HCT116 (cell line): ENCODE results near the gene TXLNB. TPM values are rescaled to one million over a fixed set of nuclear protein-coding genes. Genes with fewer than 3 reads are reported as not detected.

ENCODE experiments used
- ATAC-seq: fragments of 200-7000 bp; cut with Tn5 transposase; 2 replicates; pipeline ENCODE4 v1.9.1; 2020; ENCODE audit warnings: mild to moderate bottlenecking, moderate library complexity
- BruUV-seq: library from RNA; stranded (reverse); fragments of 400-500 nt; replicated peaks from 2 replicates; lab custom pipeline; 2021; lab: Mats Ljungman, UMichigan
- CTCF ChIA-PET: fragments of 300-600 bp; sonication (Branson Sonifier 250); formaldehyde crosslinking; loops from one replicate; lab custom pipeline; 2021; ENCODE audit warnings: antibody characterized with exemption; lab: Charles Lee
- POLR2A ChIA-PET: fragments of 300-600, 350-600 bp; sonication (Branson Sonifier 250); formaldehyde crosslinking; loops from one replicate; lab custom pipeline; 2021; ENCODE audit warnings: antibody characterized with exemption; lab: Charles Lee
- RAD21 ChIA-PET, 2 experiments: fragments of 300-600 bp; sonication (Branson Sonifier 250); formaldehyde crosslinking; loops; one replicate each; lab custom pipeline; 2023; ENCODE audit warnings: low total read pairs in 2 of 2; ENCODE audit not compliant: uncharacterized antibody in 2 of 2, unreplicated experiment in 2 of 2, low non-redundant PET in 1 of 2; lab: Charles Lee
- DNase-seq: peaks from one replicate; pipeline ENCODE4 v3.0.0-alpha.2; 2010; ENCODE audit warnings: low read depth, low spot score
- H2AFZ ChIP-seq: fragments of 200-600 bp; shearing (Covaris generic), sonication (generic); 2 replicates; pipeline ENCODE4 v1.6.1; 2017; ENCODE audit warnings: low read depth, mixed run types, mixed read lengths, antibody characterized with exemption, low read length; ENCODE audit not compliant: poor library complexity, severe bottlenecking
- H3K27ac ChIP-seq: 2 replicates; pipeline ENCODE4 v1.5.1; 2012; ENCODE audit warnings: low read depth, low read length
- H3K27me3 ChIP-seq: fragments of 200-600 bp; sonication (generic); 2 replicates; pipeline ENCODE4 v1.6.1; 2016; ENCODE audit warnings: mixed run types, low read length, mixed read lengths; ENCODE audit not compliant: insufficient read depth
- H3K36me3 ChIP-seq, 2 experiments: fragments of 200-500 bp in 1 of 2; fragments of 200-600 bp in 1 of 2; sonication (Bioruptor generic) in 1 of 2; sonication (generic) in 1 of 2; 2 replicates each; pipeline versions ENCODE4 v1.5.1 to v1.6.1; 2014 to 2016; ENCODE audit warnings: low read length in 2 of 2, inconsistent platforms in 1 of 2, mixed read lengths in 1 of 2, mixed run types in 1 of 2; ENCODE audit not compliant: insufficient read depth in 2 of 2, control insufficient read depth in 1 of 2
- H3K4me1 ChIP-seq, 2 experiments: fragments of 200-600 bp in 1 of 2; sonication (generic) in 1 of 2; 2 replicates each; pipeline versions ENCODE4 v1.5.1 to v1.6.1; 2012 to 2017; ENCODE audit warnings: low read length in 2 of 2, inconsistent platforms in 1 of 2, mild to moderate bottlenecking in 1 of 2, mixed read lengths in 1 of 2, mixed run types in 1 of 2, moderate library complexity in 1 of 2; ENCODE audit not compliant: insufficient read depth in 2 of 2, control insufficient read depth in 1 of 2
- H3K4me2 ChIP-seq: fragments of 200-600 bp; sonication (generic); 2 replicates; pipeline ENCODE4 v1.6.1; 2017; ENCODE audit warnings: mixed run types, low read length, mixed read lengths
- H3K4me3 ChIP-seq, 2 experiments: fragments of 200-600 bp in 1 of 2; sonication (generic) in 1 of 2; replicated peaks in 1 of 2; 2 replicates each; pipeline ENCODE4 v1.5.1; 2011 to 2016; ENCODE audit warnings: low read length in 2 of 2, control low read depth in 1 of 2, low read depth in 1 of 2, mild to moderate bottlenecking in 1 of 2, mixed read lengths in 1 of 2, mixed run types in 1 of 2
- H3K79me2 ChIP-seq: fragments of 200-600 bp; sonication (generic); 2 replicates; pipeline ENCODE4 v1.6.1; 2017; ENCODE audit warnings: mild to moderate bottlenecking, mixed run types, low read length, moderate library complexity, mixed read lengths; ENCODE audit not compliant: insufficient read depth
- H3K9ac ChIP-seq: fragments of 200-600 bp; sonication (generic); 2 replicates; pipeline ENCODE4 v1.6.1; 2016; ENCODE audit warnings: low read length, mixed read lengths
- H3K9me2 ChIP-seq: fragments of 200-600 bp; sonication (generic), shearing (Covaris generic); 2 replicates; pipeline ENCODE4 v1.6.1; 2017; ENCODE audit warnings: mixed run types, mild to moderate bottlenecking, moderate library complexity; ENCODE audit not compliant: insufficient read depth
- H3K9me3 ChIP-seq, 2 experiments: fragments of 200-500 bp in 1 of 2; fragments of 200-600 bp in 1 of 2; sonication (Bioruptor generic) in 1 of 2; sonication (generic) in 1 of 2; 2 replicates each; pipeline ENCODE4 v1.6.1; 2014 to 2017; ENCODE audit warnings: low read length in 2 of 2, mixed read lengths in 2 of 2, inconsistent platforms in 1 of 2, low read depth in 1 of 2, mild to moderate bottlenecking in 1 of 2, mixed run types in 1 of 2, moderate library complexity in 1 of 2; ENCODE audit not compliant: control insufficient read depth in 1 of 2, insufficient read depth in 1 of 2
- H4K20me1 ChIP-seq: fragments of 200-600 bp; sonication (generic), shearing (Covaris generic); 2 replicates; pipeline ENCODE4 v1.6.1; 2017; ENCODE audit warnings: mixed run types, mild to moderate bottlenecking, moderate library complexity; ENCODE audit not compliant: insufficient read depth
- ATF3 ChIP-seq: IDR thresholded peaks from 2 replicates; pipeline ENCODE4 v1.6.1; 2012
- CBX3 ChIP-seq: IDR thresholded peaks from 2 replicates; pipeline ENCODE4 v1.6.1; 2012; ENCODE audit warnings: low read depth
- CEBPB ChIP-seq: IDR thresholded peaks from 2 replicates; pipeline ENCODE4 v1.6.1; 2012; ENCODE audit warnings: low read depth
- CTCF ChIP-seq, 3 experiments: fragments of 200-600 bp in 1 of 3; sonication (generic) in 1 of 3; IDR thresholded peaks in 2 of 3; conservative IDR thresholded peaks in 1 of 3; 2 replicates each; pipeline ENCODE4 v1.5.1; 2012 to 2017; ENCODE audit warnings: low read depth in 2 of 3, low read length in 2 of 3, antibody characterized with exemption in 1 of 3, borderline replicate concordance in 1 of 3, control low read depth in 1 of 3, mild to moderate bottlenecking in 1 of 3, mixed read lengths in 1 of 3, mixed run types in 1 of 3, moderate library complexity in 1 of 3; ENCODE audit not compliant: insufficient read depth in 1 of 3
- EGR1 ChIP-seq: IDR thresholded peaks from 2 replicates; pipeline ENCODE4 v1.6.1; 2012; ENCODE audit warnings: low read depth
- EZH2 ChIP-seq: fragments of 200-600 bp; sonication (generic); IDR thresholded peaks from 2 replicates; pipeline ENCODE4 v1.6.1; 2017; ENCODE audit warnings: antibody characterized with exemption, mixed run types
- FOSL1 ChIP-seq: IDR thresholded peaks from 2 replicates; pipeline ENCODE4 v1.6.1; 2012; ENCODE audit warnings: low read depth
- JUND ChIP-seq: IDR thresholded peaks from 2 replicates; pipeline ENCODE4 v1.6.1; 2012
- POLR2A ChIP-seq: IDR thresholded peaks from 2 replicates; pipeline ENCODE4 v1.7.0; 2011; ENCODE audit warnings: borderline replicate concordance; ENCODE audit not compliant: insufficient read depth, insufficient read length; ENCODE audit errors: extremely low read depth
- RAD21 ChIP-seq: IDR thresholded peaks from 2 replicates; pipeline ENCODE4 v1.6.1; 2012; ENCODE audit warnings: low read depth, mild to moderate bottlenecking
- SIN3A ChIP-seq: IDR thresholded peaks from 2 replicates; pipeline ENCODE4 v1.6.1; 2012; ENCODE audit warnings: low read depth
- SRF ChIP-seq: IDR thresholded peaks from 2 replicates; pipeline ENCODE4 v1.6.1; 2012; ENCODE audit warnings: low read depth
- TCF7L2 ChIP-seq: IDR thresholded peaks from 2 replicates; pipeline ENCODE4 v1.7.0; 2011; ENCODE audit warnings: borderline replicate concordance, inconsistent platforms; ENCODE audit not compliant: insufficient read depth, insufficient read length; ENCODE audit errors: extremely low read depth
- ZBTB33 ChIP-seq: IDR thresholded peaks from 2 replicates; pipeline ENCODE4 v1.6.1; 2011; ENCODE audit warnings: mild to moderate bottlenecking, low read length, moderate library complexity; ENCODE audit not compliant: insufficient replicate concordance; ENCODE audit errors: extremely low read depth
- ZNF274 ChIP-seq: fragments of 200-500 bp; sonication (Bioruptor generic); IDR thresholded peaks from 2 replicates; pipeline ENCODE4 v1.6.1; 2014; ENCODE audit warnings: mild to moderate bottlenecking, low read depth, low read length, inconsistent platforms
- intact Hi-C: fragments of 100-400 bp; cut with micrococcal nuclease; formaldehyde crosslinking; loops from 2 replicates; pipeline ENCODE4 v1.10.0; 2022
- total RNA-seq: library from RNA; stranded (reverse); gene quantifications from one replicate; pipeline ENCODE4 v1.2.1, GENCODE V29; 2021; ENCODE audit not compliant: unreplicated experiment

The TXLNB gene
- total RNA-seq, 1 experiment from 2014 or later: 0.05 TPM

GRCh38 chr6:139289233-139289632 is 2.6 kb downstream of the TXLNB start:
- no peak overlapping the region for H3K4me3 ChIP-seq
- no peak overlapping the region for H3K9ac ChIP-seq
- ATAC-seq (no peak), DNase-seq (no peak)
- no peak overlapping the region for H2AFZ ChIP-seq
- no peaks in the 10 kb centered on the region for H3K79me2 ChIP-seq
- no peaks in the 10 kb centered on the region for H3K27me3 ChIP-seq
- H3K4me1 ChIP-seq: peaks cover 5 to 12% of the 10 kb centered on the region in 2 experiments; a peak in 3 of 4 replicates
- no peaks in the 10 kb centered on the region for H4K20me1 ChIP-seq
- H3K4me2 ChIP-seq: no peak overlapping the region
- BruUV-seq: no TSS peak
- intact Hi-C loops: no loop called here
- CTCF ChIA-PET: no interaction called here
- no peaks in the 10 kb centered on the region for H3K36me3 ChIP-seq
- RAD21 ChIA-PET: no interaction called here
- no peak for TF ChIP-seq ATF3
- no peak for TF ChIP-seq CBX3
- TF ChIP-seq POLR2A: no peak
- TF ChIP-seq ZBTB33: no peak
- no peak for TF ChIP-seq CEBPB
- no peak for TF ChIP-seq JUND
- no peak for TF ChIP-seq EGR1
- no peak for TF ChIP-seq SIN3A
- TF ChIP-seq EZH2: no peak
- no peak for TF ChIP-seq CTCF (IDR thresholded peaks at IDR 0.05 in 2 of 3, conservative IDR thresholded peaks at IDR 0.05 in 1 of 3; ENCODE audit: borderline replicate concordance in 1 of 3, insufficient read depth in 1 of 3, low read depth in 2 of 3, low read length in 2 of 3)
- no peak for TF ChIP-seq FOSL1
- no peak for TF ChIP-seq SRF
- TF ChIP-seq RAD21: no peak
- TF ChIP-seq ZNF274: no peak
- TF ChIP-seq TCF7L2: no peak
- no peaks in the 10 kb centered on the region for H3K9me3 ChIP-seq
- no peak overlapping the region for H3K27ac ChIP-seq
- POLR2A ChIA-PET: no interaction called here
- H3K9me2 ChIP-seq: no peaks in the 10 kb centered on the region
